ENCODE data around the gene PDS5B.

Gene PDS5B

GRCh38 chr13:32731074-32731473, 144.8 kb downstream of the PDS5B start:
- no peak for DNase-seq

- peak; percentile 10 for DNase-seq
Measured at GRCh38 chr13:32731576-32731975, 145.3 kb downstream of the PDS5B start.

- no peak for DNase-seq
Measured at GRCh38 chr13:32733690-32734089, 147.4 kb downstream of the PDS5B start.

GRCh38 chr13:32734511-32734910, 148.3 kb downstream of the PDS5B start:
- DNase-seq: no peak

- DNase-seq: no peak
Measured at GRCh38 chr13:32735859-32736258, 149.6 kb downstream of the PDS5B start.

GRCh38 chr13:32736648-32737047, 150.4 kb downstream of the PDS5B start:
- DNase-seq: peak; percentile 17

- DNase-seq: peak; percentile 54
Measured at GRCh38 chr13:32737111-32737571, 150.9 kb downstream of the PDS5B start.

- DNase-seq: no peak
Measured at GRCh38 chr13:32737679-32738078, 151.4 kb downstream of the PDS5B start.

- DNase-seq: no peak
Measured at GRCh38 chr13:32745509-32745908, 159.3 kb downstream of the PDS5B start.

- no peak for DNase-seq
Measured at GRCh38 chr13:32746474-32746873, 160.2 kb downstream of the PDS5B start.

GRCh38 chr13:32748305-32748704, 162.1 kb downstream of the PDS5B start:
- no peak for DNase-seq

- DNase-seq: no peak
Measured at GRCh38 chr13:32751340-32751739, 165.1 kb downstream of the PDS5B start.

- DNase-seq: no peak
Measured at GRCh38 chr13:32752311-32752710, 166.1 kb downstream of the PDS5B start.

GRCh38 chr13:32752997-32753606, 166.8 kb downstream of the PDS5B start:
- DNase-seq: no peak

- no peak for DNase-seq
Measured at GRCh38 chr13:32754179-32754578, 167.9 kb downstream of the PDS5B start.

GRCh38 chr13:32759152-32759551, 172.9 kb downstream of the PDS5B start:
- no peak for DNase-seq

- no peak for DNase-seq
Measured at GRCh38 chr13:32761472-32761871, 175.2 kb downstream of the PDS5B start.

GRCh38 chr13:32779119-32779518, 192.9 kb downstream of the PDS5B start:
- DNase-seq: no peak

- DNase-seq: no peak
Measured at GRCh38 chr13:32781906-32782305, 195.7 kb downstream of the PDS5B start.

- peak; percentile 26 for DNase-seq
Measured at GRCh38 chr13:32783067-32783466, 196.8 kb downstream of the PDS5B start.

GRCh38 chr13:32790731-32791130, 204.5 kb downstream of the PDS5B start:
- no peak for DNase-seq

- DNase-seq: peak; percentile 47
Measured at GRCh38 chr13:32791545-32792172, 205.4 kb downstream of the PDS5B start.

GRCh38 chr13:32796754-32797153, 210.5 kb downstream of the PDS5B start:
- DNase-seq: no peak

GRCh38 chr13:32802159-32802558, 215.9 kb downstream of the PDS5B start:
- no peak for DNase-seq

GRCh38 chr13:32804673-32805230, 218.5 kb downstream of the PDS5B start:
- DNase-seq: no peak

All from CD4-positive, alpha-beta T cell treated with Interleukin-12 subunit alpha and Interleukin-12 subunit beta, for 1 hour (primary cell).